ENCODE data around the gene SPDYC. TPM values are rescaled to one million over a fixed set of nuclear protein-coding genes. Genes with fewer than 3 reads are reported as not detected.

The SPDYC gene
- total RNA-seq, 1 donor from 2014 or later, result not detected

Small RNA genes lying within 50 kb of the gene (small RNA-seq; reads per million reads assigned to genes)
- not detected for gene HIGD1AP10 (ENCODE audit: low replicate concordance)
- gene PDCL2P2 (ENCODE audit: low replicate concordance), result not detected
- 2.1 reads per million, percentile 86 among the genes with 10 or more reads in this experiment for gene RNU2-23P (ENCODE audit: low replicate concordance)

Other genes starting within 250 kb of the SPDYC start
- gene PPP2R5B, start 245.5 kb upstream of the SPDYC start, total RNA-seq, result 5.5 TPM
- gene GPHA2, start 234.3 kb upstream of the SPDYC start, total RNA-seq, result not detected
- gene MAJIN, start 198.1 kb upstream of the SPDYC start, total RNA-seq, result not detected
- 0.20 TPM for gene BATF2, start 173.3 kb upstream of the SPDYC start, total RNA-seq
- gene ARL2, start 156.1 kb upstream of the SPDYC start, total RNA-seq, result 43.3 TPM
- 8.6 TPM for gene SNX15, start 142.8 kb upstream of the SPDYC start, total RNA-seq
- 3.5 TPM for gene SAC3D1, start 129.0 kb upstream of the SPDYC start, total RNA-seq
- gene NAALADL1, start 111.7 kb upstream of the SPDYC start, total RNA-seq, result 9.0 TPM
- gene CDCA5, start 86.2 kb upstream of the SPDYC start, total RNA-seq, result 4.1 TPM
- 20.5 TPM for gene ZFPL1, start 86.0 kb upstream of the SPDYC start, total RNA-seq
- gene VPS51, start 74.0 kb upstream of the SPDYC start, total RNA-seq, result 93.3 TPM
- gene TM7SF2, start 58.4 kb upstream of the SPDYC start, total RNA-seq, result 31.4 TPM
- gene ZNHIT2, start 52.5 kb upstream of the SPDYC start, total RNA-seq, result 3.3 TPM
- gene FAU, start 48.1 kb upstream of the SPDYC start, total RNA-seq, result 353 TPM
- 35.5 TPM for gene MRPL49, start 47.9 kb upstream of the SPDYC start, total RNA-seq
- 12.0 TPM for gene SYVN1, start 35.7 kb upstream of the SPDYC start, total RNA-seq
- 79.7 TPM for gene CAPN1, start 11.7 kb downstream of the SPDYC start, total RNA-seq
- 8.1 TPM for gene POLA2, start 91.7 kb downstream of the SPDYC start, total RNA-seq
- 3.7 TPM for gene CDC42EP2, start 144.6 kb downstream of the SPDYC start, total RNA-seq
- 30.2 TPM for gene DPF2, start 163.6 kb downstream of the SPDYC start, total RNA-seq
- gene TIGD3, start 184.5 kb downstream of the SPDYC start, total RNA-seq, result 0.20 TPM
- 4.6 TPM for gene SLC25A45, start 212.4 kb downstream of the SPDYC start, total RNA-seq
- 24.6 TPM for gene FRMD8, start 216.4 kb downstream of the SPDYC start, total RNA-seq